NCI-H774 (cell line): ENCODE results near the gene CTNS.

Source experiments
- DNase-seq: peaks from one replicate; lab custom pipeline; 2025; lab: John Stamatoyannopoulos, UW

Gene CTNS

GRCh38 chr17:3626831-3627768 lies 9.5 kb upstream of the CTNS start:
- DNase-seq = no peak

GRCh38 chr17:3627769-3628167 lies 8.8 kb upstream of the CTNS start:
- DNase-seq = no peak

- no peak for DNase-seq
Observed at GRCh38 chr17:3630781-3631180, 5.8 kb upstream of the CTNS start.

- no peak for DNase-seq
Observed at GRCh38 chr17:3632287-3632686, 4.3 kb upstream of the CTNS start.

GRCh38 chr17:3635474-3636153 lies 946 bp upstream of the CTNS start:
- DNase-seq = no peak

GRCh38 chr17:3636908-3637373 lies 381 bp downstream of the CTNS start:
- no peak for DNase-seq

- no peak for DNase-seq
Observed at GRCh38 chr17:3639981-3640596, 3.5 kb downstream of the CTNS start.

GRCh38 chr17:3641014-3641413 lies 4.5 kb downstream of the CTNS start:
- DNase-seq = no peak

- DNase-seq = no peak
Observed at GRCh38 chr17:3641717-3642486, 5.3 kb downstream of the CTNS start.

GRCh38 chr17:3643889-3644349 lies 7.4 kb downstream of the CTNS start:
- DNase-seq = no peak

- no peak for DNase-seq
Observed at GRCh38 chr17:3645310-3645709, 8.8 kb downstream of the CTNS start.

GRCh38 chr17:3647251-3647650 lies 10.7 kb downstream of the CTNS start:
- DNase-seq = no peak

- peak; percentile 8 for DNase-seq
Observed at GRCh38 chr17:3647769-3648555, 11.4 kb downstream of the CTNS start.

GRCh38 chr17:3655766-3656165 lies 19.2 kb downstream of the CTNS start:
- no peak for DNase-seq

GRCh38 chr17:3656353-3656752 lies 19.8 kb downstream of the CTNS start:
- no peak for DNase-seq

- no peak for DNase-seq
Observed at GRCh38 chr17:3656755-3657587, 20.4 kb downstream of the CTNS start.

- DNase-seq = no peak
Observed at GRCh38 chr17:3657588-3657869, 21.0 kb downstream of the CTNS start.

- no peak for DNase-seq
Observed at GRCh38 chr17:3657874-3658783, 21.6 kb downstream of the CTNS start.

GRCh38 chr17:3658784-3659449 lies 22.4 kb downstream of the CTNS start:
- DNase-seq = no peak
